ENCODE results near the gene NBPF6. TPM values are rescaled to one million over a fixed set of nuclear protein-coding genes. Genes with fewer than 3 reads are reported as not detected.
"Not testable (repeated sequence)": the region's sequence is repeated elsewhere in the genome, so short reads cannot be mapped to it uniquely, and the experiment has no call there.

Gene NBPF6
- total RNA-seq, 4 donors from 2014 or later = 0.76 to 3.7 (median 3.5) TPM

- not testable (repeated sequence) for H3K4me3 ChIP-seq, H3K4me1 ChIP-seq, H3K27me3 ChIP-seq, H3K27ac ChIP-seq, DNase-seq, H3K36me3 ChIP-seq, H3K9me3 ChIP-seq
These were observed 20.6 kb downstream of the NBPF6 start for GRCh38 chr1:108470750-108471149.

DNA sequence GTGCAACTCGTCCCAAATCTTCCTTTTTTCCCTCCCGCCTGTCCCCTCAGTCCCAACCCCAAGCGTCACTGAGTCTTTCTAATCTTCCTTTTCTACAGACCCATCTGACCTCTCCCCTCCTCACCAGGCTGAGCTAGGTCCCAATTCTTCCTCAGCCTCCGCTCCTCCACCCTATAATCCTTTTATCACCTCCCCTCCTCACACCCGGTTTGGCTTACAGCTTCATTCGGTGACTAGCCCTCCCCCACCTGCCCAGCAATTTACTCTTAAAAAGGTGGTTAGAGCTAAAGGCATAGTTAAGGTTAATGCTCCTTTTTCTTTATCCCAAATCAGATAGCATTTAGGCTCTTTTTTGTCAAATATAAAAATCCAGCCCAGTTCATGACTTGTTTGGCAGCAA, 24.4 kb downstream of the NBPF6 start:
- not testable (repeated sequence) for H3K4me1 ChIP-seq, H3K4me3 ChIP-seq, H3K27me3 ChIP-seq, H3K9me3 ChIP-seq, H3K36me3 ChIP-seq, H3K27ac ChIP-seq, DNase-seq

DNA sequence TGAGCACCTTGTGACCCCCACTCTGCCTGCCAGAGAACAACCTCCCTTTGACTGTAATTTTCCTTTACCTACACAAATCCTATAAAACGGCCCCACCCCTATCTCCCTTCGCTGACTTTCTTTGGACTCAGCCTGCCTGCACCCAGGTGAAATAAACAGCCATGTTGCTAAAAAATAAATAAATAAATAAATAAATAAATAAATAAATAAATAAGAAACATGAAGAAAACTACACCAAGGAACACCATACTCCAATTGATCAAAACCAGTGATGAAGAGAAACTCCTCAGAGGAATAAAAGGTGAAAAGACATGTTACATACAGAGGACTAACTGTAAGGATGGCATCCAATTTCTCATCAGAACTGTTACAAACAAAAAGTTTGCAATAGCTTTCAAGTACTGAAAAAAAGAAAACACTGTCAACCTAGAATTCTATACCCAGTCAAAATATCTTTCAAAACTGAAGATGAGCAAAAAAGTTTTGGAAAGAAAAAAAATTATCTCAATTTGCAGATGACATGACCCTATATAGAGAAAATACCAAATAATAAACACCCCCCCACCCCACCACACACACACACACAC, 28.4 kb downstream of the NBPF6 start:
- H3K36me3 ChIP-seq = no peaks in the 10 kb centered on the region
- no peaks in the 10 kb centered on the region for H3K27me3 ChIP-seq
- H3K4me1 ChIP-seq = no peaks in the 10 kb centered on the region
- H3K4me3 ChIP-seq = no peak overlapping the region
- TF ChIP-seq, protein P1, sequence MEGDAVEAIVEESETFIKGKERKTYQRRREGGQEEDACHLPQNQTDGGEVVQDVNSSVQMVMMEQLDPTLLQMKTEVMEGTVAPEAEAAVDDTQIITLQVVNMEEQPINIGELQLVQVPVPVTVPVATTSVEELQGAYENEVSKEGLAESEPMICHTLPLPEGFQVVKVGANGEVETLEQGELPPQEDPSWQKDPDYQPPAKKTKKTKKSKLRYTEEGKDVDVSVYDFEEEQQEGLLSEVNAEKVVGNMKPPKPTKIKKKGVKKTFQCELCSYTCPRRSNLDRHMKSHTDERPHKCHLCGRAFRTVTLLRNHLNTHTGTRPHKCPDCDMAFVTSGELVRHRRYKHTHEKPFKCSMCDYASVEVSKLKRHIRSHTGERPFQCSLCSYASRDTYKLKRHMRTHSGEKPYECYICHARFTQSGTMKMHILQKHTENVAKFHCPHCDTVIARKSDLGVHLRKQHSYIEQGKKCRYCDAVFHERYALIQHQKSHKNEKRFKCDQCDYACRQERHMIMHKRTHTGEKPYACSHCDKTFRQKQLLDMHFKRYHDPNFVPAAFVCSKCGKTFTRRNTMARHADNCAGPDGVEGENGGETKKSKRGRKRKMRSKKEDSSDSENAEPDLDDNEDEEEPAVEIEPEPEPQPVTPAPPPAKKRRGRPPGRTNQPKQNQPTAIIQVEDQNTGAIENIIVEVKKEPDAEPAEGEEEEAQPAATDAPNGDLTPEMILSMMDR (IDR thresholded peaks at IDR 0.05) = no peak
- TF ChIP-seq POLR2A (IDR thresholded peaks at IDR 0.05) = no peak
- peaks cover 0 to 9% (median 0%) of the 10 kb centered on the region in 4 donors for H3K9me3 ChIP-seq
- DNase-seq = no peak
- no peak overlapping the region for H3K27ac ChIP-seq

- H3K9me3 ChIP-seq = peaks cover 0 to 16% (median 0%) of the 10 kb centered on the region in 4 donors
- H3K4me1 ChIP-seq = no peaks in the 10 kb centered on the region
- TF ChIP-seq POLR2A (IDR thresholded peaks at IDR 0.05) = no peak
- TF ChIP-seq, protein P1 (IDR thresholded peaks at IDR 0.05) = no peak
- no peaks in the 10 kb centered on the region for H3K27me3 ChIP-seq
- H3K36me3 ChIP-seq = no peaks in the 10 kb centered on the region
- peak in 2 of 3 donors; percentile 55 to 70 for DNase-seq
- H3K27ac ChIP-seq = no peak overlapping the region
- H3K4me3 ChIP-seq = no peak overlapping the region
These were observed 32.6 kb downstream of the NBPF6 start for GRCh38 chr1:108482708-108483107.

DNA sequence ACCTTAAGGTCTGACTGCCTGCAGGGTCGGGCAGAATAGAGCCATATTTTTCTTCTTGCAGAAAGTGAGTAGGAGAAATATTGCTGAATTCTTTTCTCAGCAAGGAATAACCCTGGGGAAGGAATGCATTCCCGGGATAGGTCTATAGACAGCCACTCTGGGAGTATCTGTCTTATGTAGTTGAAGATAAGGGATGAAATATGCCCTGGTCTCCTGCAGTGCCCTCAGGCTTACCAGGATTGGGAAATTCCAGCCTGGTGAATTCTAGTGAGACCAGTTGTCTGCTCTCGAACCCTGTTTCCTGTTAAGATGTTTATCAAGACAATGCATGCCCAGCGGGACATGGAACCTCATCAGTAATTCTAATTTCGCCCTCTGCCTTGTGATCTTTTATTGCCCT, 35.8 kb downstream of the NBPF6 start:
- not testable (repeated sequence) for H3K4me3 ChIP-seq, H3K4me1 ChIP-seq, H3K36me3 ChIP-seq, H3K9me3 ChIP-seq, H3K27ac ChIP-seq, DNase-seq, H3K27me3 ChIP-seq

- H3K27ac ChIP-seq, H3K4me1 ChIP-seq, DNase-seq, H3K36me3 ChIP-seq, H3K27me3 ChIP-seq, H3K9me3 ChIP-seq, H3K4me3 ChIP-seq: not testable (repeated sequence)
These were observed 36.6 kb downstream of the NBPF6 start for GRCh38 chr1:108486707-108487106.

DNA sequence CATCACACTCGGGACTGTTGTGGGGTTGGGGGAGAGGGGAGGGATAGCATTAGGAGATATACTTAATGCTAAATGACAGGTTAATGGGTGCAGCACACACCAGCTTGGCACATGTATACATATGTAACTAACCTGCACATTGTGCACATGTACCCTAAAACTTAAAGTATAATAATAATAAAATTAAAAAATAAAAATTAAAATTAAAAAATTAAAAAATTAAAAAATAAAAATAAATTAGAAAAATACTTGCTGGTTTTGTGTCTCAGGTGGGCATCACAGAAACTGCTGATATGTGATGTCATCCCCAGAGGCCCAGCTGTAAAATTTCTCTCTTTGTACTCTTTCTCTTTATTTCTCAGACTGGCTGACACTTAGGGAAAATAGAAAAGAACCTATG, 44.9 kb downstream of the NBPF6 start:
- not testable (repeated sequence) for DNase-seq, H3K27ac ChIP-seq, H3K9me3 ChIP-seq, H3K27me3 ChIP-seq, H3K4me1 ChIP-seq, H3K4me3 ChIP-seq, H3K36me3 ChIP-seq

- not testable (repeated sequence) for H3K27ac ChIP-seq, H3K36me3 ChIP-seq, H3K4me3 ChIP-seq, H3K9me3 ChIP-seq, H3K27me3 ChIP-seq, H3K4me1 ChIP-seq, DNase-seq
These were observed 46.7 kb downstream of the NBPF6 start for GRCh38 chr1:108496856-108497255.

DNA sequence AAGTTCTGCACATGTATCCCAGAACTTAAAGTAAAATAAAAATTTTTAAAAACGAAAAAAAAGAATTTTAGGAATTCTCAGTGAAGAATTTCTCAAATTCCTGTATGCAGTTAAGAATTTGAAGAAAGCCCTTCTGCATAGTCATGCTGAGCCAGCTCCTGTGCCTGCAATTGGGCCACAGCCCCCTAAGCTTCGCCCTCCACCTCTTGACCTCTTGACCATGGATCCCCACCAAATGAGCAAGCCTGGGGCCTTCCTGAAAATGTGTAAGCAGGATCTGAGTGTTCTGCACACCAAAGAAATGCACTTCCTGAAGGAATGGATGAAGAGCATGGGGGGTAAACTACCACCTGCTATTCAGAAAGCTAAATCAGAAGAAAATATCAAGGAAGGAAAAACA, 52.0 kb downstream of the NBPF6 start:
- no peak for DNase-seq
- H3K4me1 ChIP-seq = peaks cover 0 to 3% (median 0%) of the 10 kb centered on the region in 4 donors

More for the DNA sequence above, 52.0 kb downstream of the NBPF6 start:
- Histone ChIP-seq H3K27me3 (no peaks in the 10 kb centered on the region), H3K4me3 (no peak overlapping the region), H3K36me3 (no peaks in the 10 kb centered on the region), H3K9me3 (no peaks in the 10 kb centered on the region), H3K27ac (no peak overlapping the region)
- TF ChIP-seq, protein P1 (IDR thresholded peaks at IDR 0.05) = no peak
- no peak for TF ChIP-seq POLR2A (IDR thresholded peaks at IDR 0.05)

Measured in Peyer's patch (tissue), 4 donors.